Spleen (tissue), 7 donors: Measurements from ENCODE around the gene SFT2D1.

Experiments
- POLR2A ChIP-seq, 3 donors: fragments of 450-650 bp; IDR thresholded peaks; one replicate each; pipeline ENCODE4 v1.5.1; 2017; ENCODE audit warnings: antibody characterized with exemption in 3 of 3, mild to moderate bottlenecking in 1 of 3
- POLR2AphosphoS5 ChIP-seq, 3 donors: sonication (generic); formaldehyde crosslinking; IDR thresholded peaks; one replicate each; pipeline ENCODE4 v1.5.1; 2017; ENCODE audit warnings: antibody characterized with exemption in 3 of 3
- TF ChIP-seq, protein P1 (sequence below), 11 experiments: fragments of 200-600 bp in 7 of 11; fragments of 450-650 bp in 4 of 11; sonication (generic) in 4 of 11; IDR thresholded peaks in 8 of 11; conservative IDR thresholded peaks in 3 of 11; 1 replicate in 7 of 11; 2 replicates in 4 of 11; pipeline versions ENCODE4 v1.4.0 to v1.8.0; 2016 to 2021; ENCODE audit warnings: antibody characterized with exemption in 11 of 11, inconsistent platforms in 4 of 11, mild to moderate bottlenecking in 1 of 11
- donor health status: DM: no; HTN: no; CAD: no; lungs with moderate emphysema.
- donor health status: DM: no; HTN: no; CAD: no.
- donor health status: DM: no; HTN: no; CAD: no.

GRCh38 chr6:166341977-166342348, 382 bp downstream of the SFT2D1 start:
- TF ChIP-seq, protein P1, sequence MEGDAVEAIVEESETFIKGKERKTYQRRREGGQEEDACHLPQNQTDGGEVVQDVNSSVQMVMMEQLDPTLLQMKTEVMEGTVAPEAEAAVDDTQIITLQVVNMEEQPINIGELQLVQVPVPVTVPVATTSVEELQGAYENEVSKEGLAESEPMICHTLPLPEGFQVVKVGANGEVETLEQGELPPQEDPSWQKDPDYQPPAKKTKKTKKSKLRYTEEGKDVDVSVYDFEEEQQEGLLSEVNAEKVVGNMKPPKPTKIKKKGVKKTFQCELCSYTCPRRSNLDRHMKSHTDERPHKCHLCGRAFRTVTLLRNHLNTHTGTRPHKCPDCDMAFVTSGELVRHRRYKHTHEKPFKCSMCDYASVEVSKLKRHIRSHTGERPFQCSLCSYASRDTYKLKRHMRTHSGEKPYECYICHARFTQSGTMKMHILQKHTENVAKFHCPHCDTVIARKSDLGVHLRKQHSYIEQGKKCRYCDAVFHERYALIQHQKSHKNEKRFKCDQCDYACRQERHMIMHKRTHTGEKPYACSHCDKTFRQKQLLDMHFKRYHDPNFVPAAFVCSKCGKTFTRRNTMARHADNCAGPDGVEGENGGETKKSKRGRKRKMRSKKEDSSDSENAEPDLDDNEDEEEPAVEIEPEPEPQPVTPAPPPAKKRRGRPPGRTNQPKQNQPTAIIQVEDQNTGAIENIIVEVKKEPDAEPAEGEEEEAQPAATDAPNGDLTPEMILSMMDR (IDR thresholded peaks at IDR 0.05 in 8 of 11, conservative IDR thresholded peaks at IDR 0.05 in 3 of 11): no peak
- TF ChIP-seq POLR2AphosphoS5 (IDR thresholded peaks at IDR 0.05) (no peak), POLR2A (IDR thresholded peaks at IDR 0.05) (no peak)
